Activated CD4-positive, alpha-beta T cell treated with anti-CD3 and anti-CD28 coated beads, Interleukin-2, amount 50 U/mL, for 4 hours (primary cell): ENCODE results near the gene RNF8.
A peak's percentile ranks its signal among the peaks of the same experiment; 100 is the strongest.
"Not testable (repeated sequence)": the region's sequence is repeated elsewhere in the genome, so short reads cannot be mapped to it uniquely, and the experiment has no call there.

Experiments
- DNase-seq, 2 experiments: peaks; one replicate each; pipeline ENCODE4 v3.0.0-alpha.2; 2020

RNF8 gene, protein sequence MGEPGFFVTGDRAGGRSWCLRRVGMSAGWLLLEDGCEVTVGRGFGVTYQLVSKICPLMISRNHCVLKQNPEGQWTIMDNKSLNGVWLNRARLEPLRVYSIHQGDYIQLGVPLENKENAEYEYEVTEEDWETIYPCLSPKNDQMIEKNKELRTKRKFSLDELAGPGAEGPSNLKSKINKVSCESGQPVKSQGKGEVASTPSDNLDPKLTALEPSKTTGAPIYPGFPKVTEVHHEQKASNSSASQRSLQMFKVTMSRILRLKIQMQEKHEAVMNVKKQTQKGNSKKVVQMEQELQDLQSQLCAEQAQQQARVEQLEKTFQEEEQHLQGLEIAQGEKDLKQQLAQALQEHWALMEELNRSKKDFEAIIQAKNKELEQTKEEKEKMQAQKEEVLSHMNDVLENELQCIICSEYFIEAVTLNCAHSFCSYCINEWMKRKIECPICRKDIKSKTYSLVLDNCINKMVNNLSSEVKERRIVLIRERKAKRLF

DNA sequence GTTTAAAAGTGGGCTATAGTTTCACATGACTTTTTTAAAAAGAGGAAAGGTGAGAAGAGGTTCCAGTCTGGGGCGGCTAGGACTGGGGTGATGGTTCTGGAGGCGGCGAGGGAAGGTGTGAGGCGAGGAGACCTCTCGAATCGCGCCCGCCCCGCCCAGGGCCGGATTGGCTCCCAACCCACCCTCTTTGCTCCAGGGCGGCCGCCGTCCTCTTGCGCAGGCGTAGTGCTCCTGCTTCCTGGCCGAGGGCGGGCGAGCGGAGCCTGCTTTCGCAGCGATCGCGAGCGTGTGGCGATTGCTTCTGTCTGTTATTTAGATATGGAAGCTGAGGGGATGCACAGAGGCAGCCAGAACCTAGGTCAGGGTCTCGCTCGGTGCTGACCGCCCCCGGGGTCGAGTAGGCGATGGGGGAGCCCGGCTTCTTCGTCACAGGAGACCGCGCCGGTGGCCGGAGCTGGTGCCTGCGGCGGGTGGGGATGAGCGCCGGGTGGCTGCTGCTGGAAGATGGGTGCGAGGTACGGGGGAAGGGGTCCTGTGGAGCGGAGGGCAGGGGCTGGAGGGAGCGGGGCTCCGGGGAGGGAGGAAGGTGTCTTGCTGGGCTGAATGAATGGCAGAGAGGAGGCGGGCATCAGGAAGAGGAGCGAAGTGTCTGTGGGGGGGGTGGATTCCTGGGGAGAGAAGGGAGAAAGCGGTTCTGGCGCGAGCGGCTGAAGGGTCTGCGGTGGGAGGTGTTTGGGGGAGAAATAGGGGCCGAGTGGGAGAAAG is at the start of gene RNF8:
Gene RNF8 (plus strand): TSS at position 223 of the 765 bp plus-strand sequence. CDS start 182 bp downstream, at position 405.
- DNase-seq: peak; percentile 85 to 87

DNA sequence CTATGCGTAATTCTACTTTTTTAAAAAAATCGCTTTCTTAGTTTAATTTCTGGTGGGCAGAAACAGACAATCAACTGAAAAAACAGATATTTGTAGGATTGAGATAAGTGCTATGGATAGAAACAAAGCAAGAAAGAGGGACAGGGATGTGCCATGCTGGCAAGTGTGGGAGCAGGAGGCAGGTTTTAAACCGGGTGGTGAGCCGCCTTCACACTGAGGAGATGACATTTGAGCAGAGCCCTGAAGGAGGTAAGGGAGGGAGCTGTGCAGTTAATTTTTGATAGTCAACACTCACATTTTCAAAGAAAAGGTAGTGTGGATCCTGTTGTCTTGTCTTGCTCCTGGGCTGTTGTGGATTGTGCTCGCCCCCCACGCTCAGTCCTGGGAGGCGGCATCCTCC is 49.0 kb upstream of the RNF8 start:
- no peak for DNase-seq

DNA sequence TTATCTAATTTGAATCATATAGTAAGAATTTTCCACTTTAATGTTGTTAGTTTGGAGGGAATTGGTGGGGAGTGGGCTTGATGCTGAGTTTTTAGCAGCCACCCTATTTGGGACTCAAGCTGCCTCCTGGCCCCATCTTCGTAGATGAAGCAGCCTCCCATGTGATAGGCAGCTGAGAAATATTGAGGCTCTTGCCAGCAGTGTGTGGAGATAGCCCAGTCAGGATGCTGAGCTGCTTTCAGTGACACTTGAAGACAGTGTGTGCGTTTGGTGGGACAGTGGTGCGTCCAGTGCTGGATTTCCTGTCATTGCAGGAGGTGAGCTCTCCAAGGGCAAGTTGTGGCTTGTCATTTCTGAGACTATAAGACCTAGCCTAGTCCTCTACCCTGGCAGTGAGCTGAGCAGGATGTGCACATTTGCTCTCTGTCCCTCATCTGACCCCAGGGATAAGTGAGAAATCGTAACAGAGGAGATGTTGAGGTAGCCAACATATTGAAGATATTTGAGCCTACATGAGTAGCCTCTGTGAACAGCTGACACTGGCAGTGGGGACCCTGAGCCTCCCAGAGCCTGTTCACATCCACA is 47.9 kb upstream of the RNF8 start:
- no peak for DNase-seq

DNA sequence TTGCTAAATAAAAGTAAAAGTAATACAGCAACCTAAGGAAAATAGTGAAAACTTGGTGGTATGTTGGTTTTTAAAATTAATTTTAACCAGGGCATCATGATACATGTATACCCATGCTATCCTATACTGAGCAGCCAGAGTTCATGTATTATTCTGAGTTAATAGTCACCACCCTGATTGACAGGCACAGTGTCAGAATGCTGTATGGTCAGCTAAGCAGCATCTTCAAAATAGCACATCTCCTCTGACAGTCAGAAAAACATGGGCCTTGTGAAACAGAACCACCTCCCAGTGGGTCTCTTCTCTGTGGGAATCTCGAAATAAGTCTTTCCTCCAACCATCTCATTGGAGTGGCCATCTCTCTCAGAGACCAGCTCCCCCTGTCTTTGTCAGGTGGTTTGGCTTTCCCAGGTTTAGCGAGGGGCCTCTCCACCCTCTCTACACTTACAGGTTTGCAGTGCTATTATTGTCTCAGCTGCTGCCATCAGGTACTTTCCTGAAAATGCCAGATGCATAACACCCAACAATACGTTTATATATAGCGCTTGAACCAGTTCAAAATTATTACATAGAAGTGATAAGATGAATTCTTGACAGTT is 47.1 kb upstream of the RNF8 start:
- DNase-seq: no peak

DNA sequence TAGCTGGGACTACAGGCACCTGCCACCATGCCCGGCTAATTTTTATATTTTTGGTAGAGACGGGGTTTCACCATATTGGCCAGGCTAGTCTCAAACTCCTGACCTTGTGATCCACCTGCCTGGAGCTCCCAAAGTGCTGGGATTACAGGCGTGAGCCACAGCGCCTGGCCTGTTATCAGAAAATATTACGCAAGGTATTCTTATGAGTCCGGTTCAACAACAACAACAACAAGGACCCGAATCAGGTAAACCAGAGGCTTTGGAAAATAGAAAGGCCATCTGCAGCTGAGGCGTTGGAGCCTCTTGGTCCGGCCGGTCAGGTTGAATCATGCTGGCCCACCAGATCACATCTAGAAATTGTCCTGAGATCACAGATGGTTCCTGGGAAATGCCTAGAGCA is 46.3 kb upstream of the RNF8 start:
- DNase-seq: not testable (repeated sequence)

DNA sequence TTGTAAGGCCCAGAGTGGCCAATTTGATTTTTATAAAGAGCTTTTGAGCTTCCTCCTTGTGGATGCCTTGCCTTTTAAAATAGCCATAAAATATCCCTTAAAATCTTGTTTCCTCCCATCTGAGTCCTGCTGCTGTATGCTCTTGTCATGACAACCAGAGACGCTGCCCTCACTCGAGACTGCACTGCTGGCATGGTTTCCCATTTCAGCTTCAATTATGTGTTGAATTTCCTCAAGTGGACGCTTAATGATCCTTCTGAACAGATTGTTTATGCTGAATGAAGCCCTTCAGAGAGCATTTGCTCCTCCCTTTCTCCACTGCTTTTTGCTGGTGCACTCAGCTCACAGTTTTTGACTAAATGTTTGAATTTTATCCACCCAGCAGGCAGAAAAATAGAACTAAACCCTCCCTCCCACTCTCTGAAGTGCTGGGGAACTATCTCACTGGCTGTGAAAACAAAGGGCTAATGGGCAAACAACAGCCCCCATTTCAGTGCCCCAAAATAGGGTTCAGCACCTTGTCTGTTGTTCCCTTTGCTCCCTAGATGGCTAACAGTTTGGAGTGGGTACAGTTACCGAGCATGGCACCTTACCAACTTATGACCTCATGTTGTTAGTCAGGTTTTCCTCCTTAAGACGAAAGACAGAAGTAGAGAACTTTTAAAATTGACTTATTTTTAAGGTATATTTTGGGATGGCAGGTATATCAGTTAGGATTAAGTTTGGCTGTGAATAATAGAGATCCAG is 45.5 kb upstream of the RNF8 start:
- DNase-seq: no peak

DNA sequence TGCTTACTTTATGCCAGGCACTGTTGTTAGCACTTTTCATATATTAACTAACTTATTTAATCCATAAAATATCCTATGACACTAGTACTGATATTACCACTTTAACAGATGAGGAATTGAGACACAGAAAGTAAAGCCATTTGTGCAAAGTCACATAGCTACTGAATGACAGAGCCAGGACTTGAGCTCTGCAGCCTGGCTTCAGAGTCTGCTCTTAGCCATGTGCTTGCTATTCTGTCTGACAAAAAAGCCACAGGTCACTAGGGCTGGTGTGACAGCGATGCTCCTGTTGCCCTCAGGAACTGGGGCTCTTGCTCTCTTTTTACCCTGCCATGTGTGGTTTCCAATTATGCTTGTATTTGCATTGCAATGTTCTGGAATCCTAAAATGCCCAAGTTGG is 44.7 kb upstream of the RNF8 start:
- DNase-seq: no peak

DNA sequence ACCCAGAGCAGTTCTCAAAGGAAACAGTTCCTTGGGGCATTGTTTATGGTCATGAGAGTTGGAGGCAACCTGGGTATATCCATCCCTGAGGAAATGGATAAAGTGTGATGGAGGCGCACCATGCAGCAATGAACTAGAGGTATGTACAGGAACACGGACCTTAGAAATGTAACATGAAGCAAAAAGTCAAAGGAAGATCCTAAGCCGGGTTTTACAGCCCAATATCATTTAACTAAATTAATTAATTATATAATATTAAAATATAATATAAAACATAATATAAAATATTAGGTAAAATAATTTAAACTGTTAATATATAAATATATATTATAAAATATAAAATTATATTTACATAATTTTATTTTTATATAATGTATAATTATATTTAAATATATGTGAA is 44.1 kb upstream of the RNF8 start:
- DNase-seq: no peak

DNA sequence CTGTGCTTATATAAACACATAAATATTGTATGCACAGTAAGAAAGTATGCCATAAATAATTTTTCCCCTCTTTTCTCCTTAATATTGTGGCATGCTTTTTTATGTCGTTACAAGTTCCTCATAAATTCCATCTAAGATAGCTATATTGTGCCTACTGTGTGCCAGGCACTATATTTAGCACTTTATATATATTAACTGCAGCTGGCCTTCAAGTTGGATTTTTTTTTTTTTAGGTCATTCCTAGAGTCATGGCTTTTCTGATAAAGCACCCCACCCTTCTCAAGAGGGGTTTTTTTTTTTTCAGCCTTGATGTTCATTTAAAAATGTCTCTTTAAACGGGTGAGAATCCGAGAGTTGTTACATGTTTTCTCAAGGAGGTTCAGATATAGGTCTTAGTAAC is 42.8 kb upstream of the RNF8 start:
- no peak for DNase-seq

DNA sequence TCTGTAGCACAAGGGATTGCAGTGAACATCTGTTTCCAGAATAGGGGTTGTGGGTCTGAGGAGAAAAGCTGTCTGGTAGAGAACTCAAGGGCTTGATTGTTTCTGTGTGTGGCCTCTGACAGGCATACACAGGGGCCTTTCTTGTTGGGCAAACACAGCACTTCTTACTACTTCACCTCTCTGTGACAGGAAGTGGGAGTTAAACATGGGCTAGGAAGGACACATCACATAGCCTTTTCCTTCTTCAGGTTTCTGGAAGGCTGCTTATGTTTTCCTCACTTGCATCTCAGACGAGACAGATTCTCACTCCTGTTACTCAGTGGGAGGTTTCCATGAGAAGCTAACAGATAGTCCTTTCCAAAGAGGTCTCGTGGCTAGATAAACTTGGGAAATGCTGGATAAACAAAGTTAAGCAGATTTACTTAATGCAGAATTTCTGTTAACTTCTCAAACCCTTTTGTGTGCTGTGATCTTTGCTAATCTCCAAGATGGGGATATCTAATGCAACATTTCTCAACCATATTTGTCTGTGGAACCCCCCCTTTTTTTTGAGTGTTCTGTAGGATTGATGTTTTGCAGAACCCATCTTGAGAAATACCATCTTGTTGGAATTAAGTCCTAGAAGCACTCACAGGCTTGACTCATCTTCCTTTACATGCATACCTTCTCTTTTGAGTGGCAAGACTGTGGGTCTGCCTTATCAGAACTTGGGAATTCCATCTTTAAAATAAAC is 41.9 kb upstream of the RNF8 start:
- no peak for DNase-seq

DNA sequence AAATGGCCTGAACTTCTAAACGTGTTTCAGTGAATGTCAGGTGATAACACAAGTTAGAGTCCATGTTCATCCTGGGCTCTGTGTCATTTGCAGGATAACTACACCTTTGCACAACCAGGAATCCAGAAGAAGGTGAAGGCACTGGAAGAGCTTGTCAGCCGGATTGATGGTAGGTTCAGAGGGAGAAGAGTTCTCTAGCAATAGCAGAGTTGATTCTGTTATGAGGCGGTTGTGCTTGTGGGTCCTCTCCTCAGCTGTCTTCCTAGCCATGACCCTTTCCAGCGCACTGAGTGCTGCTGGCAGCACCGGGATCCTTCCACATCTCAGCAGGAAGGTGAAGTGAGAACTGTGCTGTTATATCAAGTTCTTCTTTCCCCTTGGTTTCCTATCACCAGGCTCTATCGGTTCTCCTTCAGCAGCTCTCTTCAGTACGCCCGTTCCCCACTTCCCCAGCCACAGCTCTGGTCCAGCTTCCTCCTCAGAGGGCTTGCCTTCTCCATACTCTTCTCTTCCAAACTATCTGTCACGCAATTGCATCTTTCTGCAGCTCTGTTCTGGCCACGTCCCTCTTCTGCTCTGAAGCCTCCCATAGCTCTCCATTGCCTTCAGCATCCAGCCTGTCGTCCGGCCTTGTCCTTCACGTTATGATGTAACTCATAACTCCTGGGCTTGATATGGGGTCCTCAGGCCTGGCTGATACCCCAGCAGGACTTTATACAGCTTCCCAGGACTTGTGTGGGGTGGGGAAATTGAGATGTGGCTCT is 39.9 kb upstream of the RNF8 start:
- DNase-seq: no peak

DNA sequence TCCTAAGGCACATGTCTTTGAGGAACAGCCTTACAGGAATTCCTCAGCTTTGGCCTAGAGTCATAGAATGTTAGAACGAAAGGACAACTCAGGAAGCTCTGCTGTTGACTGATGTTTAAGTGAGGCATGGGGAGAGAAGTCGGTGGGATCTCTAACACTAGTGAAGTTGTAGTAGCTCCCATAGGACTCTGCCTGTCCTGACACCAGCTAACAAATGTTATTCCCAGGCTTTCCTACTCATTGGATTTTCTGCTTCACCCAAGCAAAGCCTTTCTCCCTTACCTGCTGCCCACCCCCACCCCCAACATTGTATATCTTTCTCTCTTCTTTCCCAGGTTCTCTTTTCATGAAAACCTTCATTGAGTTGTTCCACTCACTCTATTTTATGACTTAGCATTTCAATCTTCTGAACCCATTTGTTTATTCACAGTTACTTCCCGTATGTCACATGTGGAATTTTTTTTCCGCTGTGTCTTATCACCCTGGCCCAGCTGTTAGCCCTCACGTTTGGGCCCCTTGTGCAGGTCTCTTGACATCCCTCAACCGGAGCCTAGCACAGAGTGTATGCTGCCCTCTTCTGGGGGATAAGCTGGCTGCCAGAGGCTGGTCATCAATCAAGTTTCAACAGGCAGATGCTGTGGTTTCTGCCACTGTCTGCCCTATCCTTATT is 39.2 kb upstream of the RNF8 start:
- DNase-seq: peak; percentile 17 to 18

DNA sequence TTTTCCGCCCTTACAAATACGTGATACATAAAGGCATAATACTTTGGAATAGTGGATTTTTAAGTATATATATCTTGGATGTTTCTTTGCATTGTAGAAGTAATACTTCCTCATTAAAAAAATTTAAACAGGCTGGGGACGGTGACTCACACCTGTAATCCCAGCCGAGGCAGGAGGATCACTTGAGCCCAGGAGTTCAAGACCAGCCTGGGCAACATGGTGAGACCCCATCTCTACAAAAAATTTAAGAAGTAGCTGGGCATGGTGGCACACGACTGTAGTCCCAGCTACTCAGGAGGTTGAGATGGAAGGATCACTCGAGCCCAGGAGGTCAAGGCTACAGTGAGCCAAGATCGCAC is 38.6 kb upstream of the RNF8 start:
- no peak for DNase-seq

DNA sequence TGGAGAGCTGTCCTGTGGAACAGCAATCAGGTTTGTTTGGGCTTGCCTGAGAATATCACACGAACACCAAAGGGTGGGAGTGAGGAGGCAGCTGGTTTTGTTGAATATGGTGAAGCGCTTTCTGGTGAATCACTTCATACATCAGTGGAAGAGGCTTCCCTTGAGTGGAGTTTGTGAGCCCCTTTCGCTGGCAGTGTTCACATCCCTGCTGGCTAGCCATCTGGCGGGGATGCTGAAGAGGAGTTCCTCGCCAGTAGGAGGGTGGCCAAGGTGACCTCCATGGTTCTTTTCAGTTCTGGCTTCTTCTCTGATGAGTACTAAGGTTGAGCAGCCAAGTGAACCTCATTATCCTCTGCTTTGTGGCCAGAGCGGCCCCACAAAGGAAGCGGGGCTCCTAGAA is 37.7 kb upstream of the RNF8 start:
- DNase-seq: no peak

DNA sequence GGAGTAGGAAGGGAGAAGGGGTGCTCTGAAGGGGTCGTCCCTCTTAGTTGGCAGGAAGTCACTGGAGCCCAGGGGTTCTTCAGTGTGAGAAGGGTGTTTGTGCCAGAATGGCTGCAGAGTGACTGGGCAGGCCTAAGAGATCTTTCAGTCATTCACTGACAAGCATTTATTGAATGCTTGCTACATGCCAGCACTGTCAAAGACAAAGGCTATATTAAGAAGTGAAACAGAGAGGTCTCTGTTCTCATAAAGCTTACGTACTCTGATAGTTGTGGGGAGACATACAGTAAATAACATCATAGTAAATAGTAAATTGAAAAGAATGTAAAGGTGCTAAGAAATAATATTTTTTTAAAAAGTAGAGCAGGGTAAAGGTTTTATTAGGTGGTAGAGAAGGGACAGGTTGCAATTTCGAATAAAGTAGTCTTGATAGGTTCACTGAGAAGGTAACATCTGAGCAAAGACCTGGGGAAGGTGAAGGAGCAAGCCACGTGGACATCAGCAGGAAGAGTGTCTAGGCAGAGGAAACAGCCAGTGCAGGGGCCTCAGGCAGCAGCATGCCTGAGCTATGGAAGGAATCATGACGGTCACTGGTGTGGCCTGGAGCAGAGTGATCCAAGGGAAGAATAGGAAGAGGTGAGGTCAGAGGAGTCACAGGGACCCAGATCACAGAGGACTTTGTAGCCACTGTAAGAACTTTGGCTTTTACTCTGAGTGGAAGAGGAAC is 36.3 kb upstream of the RNF8 start:
- no peak for DNase-seq

DNA sequence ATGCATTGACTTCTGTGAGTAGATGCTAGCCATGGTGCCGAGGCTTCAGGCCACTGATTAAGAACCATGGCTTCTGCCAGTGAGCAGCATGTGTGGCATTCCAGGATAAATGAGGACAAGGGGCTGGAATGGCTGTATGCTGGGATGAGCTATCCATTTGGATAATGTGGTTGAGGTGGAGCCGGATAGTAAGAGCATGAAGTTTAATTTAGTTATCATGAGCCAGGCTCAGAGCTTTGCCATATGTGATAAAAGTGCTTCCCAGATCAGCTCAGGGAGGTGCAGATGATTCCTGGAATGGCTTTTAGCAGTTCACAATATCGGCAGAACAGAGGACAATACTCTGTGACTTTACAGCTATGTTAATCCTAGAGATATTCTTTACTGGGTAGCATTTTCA is 34.6 kb upstream of the RNF8 start:
- no peak for DNase-seq

DNA sequence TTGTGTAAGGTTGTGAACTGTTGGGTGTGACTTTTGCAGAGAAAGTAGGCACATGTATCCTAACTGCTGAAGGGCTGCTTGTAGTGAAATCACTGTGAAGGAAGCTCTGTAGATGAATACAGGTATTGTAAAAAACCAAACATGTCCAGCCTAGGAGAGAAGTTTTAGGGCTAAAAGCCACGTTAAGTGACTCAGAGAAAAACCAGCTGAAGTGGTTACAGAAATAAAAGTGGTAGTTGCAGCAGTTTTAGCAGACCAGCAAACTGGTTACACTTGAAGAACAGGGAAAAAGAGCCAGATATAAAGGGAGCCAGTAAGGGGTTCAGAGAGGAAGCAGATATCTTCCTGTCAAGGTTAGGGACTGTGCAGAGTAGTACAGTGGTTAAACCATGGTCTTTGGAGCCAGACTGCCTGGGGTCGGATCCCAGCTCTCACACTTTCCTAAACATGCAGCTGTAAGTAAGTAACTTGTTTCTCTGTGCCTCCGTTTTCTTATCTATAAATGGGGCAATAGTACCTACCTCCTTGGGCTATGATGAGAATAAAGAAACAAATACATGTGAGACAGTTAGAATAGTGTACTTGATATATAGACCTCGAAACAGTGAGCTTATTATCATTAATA is 33.8 kb upstream of the RNF8 start:
- DNase-seq: no peak

DNA sequence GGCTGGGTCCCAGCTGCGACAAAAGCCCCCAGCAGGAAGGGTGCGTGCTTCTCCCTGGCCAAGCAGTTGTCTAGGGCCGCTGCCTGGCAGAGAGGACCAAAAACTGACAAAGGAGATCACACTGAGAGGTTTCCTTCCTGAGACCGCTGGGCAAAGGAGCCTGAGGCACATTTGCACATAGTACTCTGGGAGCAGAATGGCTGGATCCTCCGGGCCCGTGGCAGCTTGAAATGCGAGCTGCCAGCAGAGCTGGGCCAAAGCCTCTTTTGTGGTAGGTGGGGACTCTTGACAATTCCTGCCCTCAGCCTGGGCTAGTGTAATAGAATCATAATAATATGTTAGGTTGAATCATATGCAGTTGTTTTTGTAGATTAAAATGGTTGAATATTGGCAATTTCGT is 33.1 kb upstream of the RNF8 start:
- no peak for DNase-seq

DNA sequence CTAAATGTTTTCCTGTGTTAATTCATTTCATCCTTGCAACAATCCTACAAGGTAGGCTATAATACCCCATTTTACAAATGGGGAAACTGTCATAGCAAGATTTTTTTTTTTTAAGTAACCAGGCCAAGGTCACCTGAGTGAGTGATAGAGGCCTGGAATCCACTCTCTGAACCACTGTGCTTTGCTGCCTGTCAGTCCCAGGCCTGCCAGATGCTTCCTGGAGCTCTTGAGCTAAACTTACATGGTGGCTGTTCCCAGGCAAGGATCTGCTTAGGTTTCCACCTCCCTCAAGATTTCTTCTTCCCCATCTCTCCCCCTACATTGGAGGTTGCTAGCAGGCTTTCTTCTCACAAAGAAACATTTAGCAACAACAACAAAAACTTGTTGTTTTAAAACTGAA is 32.7 kb upstream of the RNF8 start:
- DNase-seq: no peak
